GM12878 (cell line): ENCODE data around the gene DNAJB2. TPM values are rescaled to one million over a fixed set of nuclear protein-coding genes. Genes with fewer than 3 reads are reported as not detected.

Experiments
- CEBPB ChIP-seq, 2 experiments: fragments of 150-350 bp in 1 of 2; IDR thresholded peaks; 2 replicates each; pipeline ENCODE4 v1.6.1; 2012 to 2014; ENCODE audit warnings: low read depth in 2 of 2, low read length in 2 of 2, borderline replicate concordance in 1 of 2, inconsistent platforms in 1 of 2
- FOXK2 ChIP-seq: fragments of 450-650 bp; IDR thresholded peaks from 2 replicates; pipeline ENCODE4 v1.6.1; 2017; ENCODE audit warnings: mild to moderate bottlenecking, moderate library complexity
- JUNB ChIP-seq: IDR thresholded peaks from 2 replicates; pipeline ENCODE4 v1.6.1; 2016; ENCODE audit warnings: antibody characterized with exemption, mild to moderate bottlenecking
- MTA3 ChIP-seq: IDR thresholded peaks from 2 replicates; pipeline ENCODE4 v1.6.1; 2012; ENCODE audit warnings: low read length, inconsistent platforms, borderline replicate concordance
- MYC ChIP-seq: IDR thresholded peaks from 2 replicates; pipeline ENCODE4 v1.6.1; 2011; ENCODE audit warnings: mild to moderate bottlenecking, low read length, moderate library complexity, inconsistent platforms; ENCODE audit not compliant: insufficient read depth, insufficient replicate concordance, insufficient read length, severe bottlenecking
- NFIC ChIP-seq: IDR thresholded peaks from 2 replicates; pipeline ENCODE4 v1.6.1; 2012; ENCODE audit warnings: low read depth, mild to moderate bottlenecking, inconsistent platforms, low read length, moderate library complexity
- PAX5 ChIP-seq: IDR thresholded peaks from 2 replicates; pipeline ENCODE4 v1.6.1; 2011; ENCODE audit warnings: low read depth, low read length, borderline replicate concordance
- PKNOX1 ChIP-seq: fragments of 450-650 bp; IDR thresholded peaks from 2 replicates; pipeline ENCODE4 v1.6.1; 2016; ENCODE audit warnings: mild to moderate bottlenecking
- POLR2A ChIP-seq: IDR thresholded peaks from 2 replicates; pipeline ENCODE4 v1.6.1; 2011; ENCODE audit warnings: low read depth, mild to moderate bottlenecking, low read length
- RAD21 ChIP-seq: IDR thresholded peaks from 2 replicates; pipeline ENCODE4 v1.6.1; 2011; ENCODE audit warnings: mild to moderate bottlenecking, low read depth, low read length, moderate library complexity; ENCODE audit not compliant: insufficient read depth
- RAD51 ChIP-seq: fragments of 450-650 bp; IDR thresholded peaks from 2 replicates; pipeline ENCODE4 v1.6.1; 2016; ENCODE audit warnings: moderate library complexity, mild to moderate bottlenecking, inconsistent platforms
- RB1 ChIP-seq: fragments of 450-650 bp; formaldehyde crosslinking; IDR thresholded peaks from 2 replicates; pipeline ENCODE4 v1.6.1; 2017; ENCODE audit warnings: mild to moderate bottlenecking, borderline replicate concordance
- RBBP5 ChIP-seq: fragments of 200-600 bp; sonication (generic); conservative IDR thresholded peaks from 2 replicates; pipeline ENCODE4 v1.6.1; 2016
- REST ChIP-seq: IDR thresholded peaks from 2 replicates; pipeline ENCODE4 v1.6.1; 2012; ENCODE audit warnings: mild to moderate bottlenecking, low read depth, low read length
- SIX5 ChIP-seq: IDR thresholded peaks from 2 replicates; pipeline ENCODE4 v1.6.1; 2011; ENCODE audit warnings: mild to moderate bottlenecking, low read depth, low read length, moderate library complexity; ENCODE audit not compliant: severe bottlenecking
- SRF ChIP-seq, 2 experiments: IDR thresholded peaks; 2 replicates each; pipeline ENCODE4 v1.6.1; 2011; ENCODE audit warnings: low read depth in 2 of 2, low read length in 2 of 2, mild to moderate bottlenecking in 1 of 2, moderate library complexity in 1 of 2
- STAT3 ChIP-seq: IDR thresholded peaks from 2 replicates; pipeline ENCODE4 v1.6.1; 2011; ENCODE audit warnings: low read depth, low read length, improper control_type of control experiment
- SUZ12 ChIP-seq: fragments of 200-600 bp; sonication (generic); IDR thresholded peaks from one replicate; pipeline ENCODE4 v1.6.1; 2018; ENCODE audit warnings: antibody characterized with exemption, mild to moderate bottlenecking; ENCODE audit not compliant: unreplicated experiment
- TARDBP ChIP-seq: IDR thresholded peaks from 2 replicates; pipeline ENCODE4 v1.6.1; 2016; ENCODE audit warnings: borderline replicate concordance
- TCF3 ChIP-seq: IDR thresholded peaks from 2 replicates; pipeline ENCODE4 v1.6.1; 2012; ENCODE audit warnings: low read depth, mild to moderate bottlenecking, low read length, borderline replicate concordance; ENCODE audit not compliant: insufficient read depth
- ZNF207 ChIP-seq: fragments of 450-650 bp; IDR thresholded peaks from 2 replicates; pipeline ENCODE4 v1.6.1; 2014; ENCODE audit warnings: antibody characterized with exemption, mild to moderate bottlenecking, borderline replicate concordance
- polyA plus RNA-seq, 11 experiments: library from polyadenylated mRNA; depleted of rRNA in 4 of 11; unstranded in 6 of 11; stranded (reverse) in 5 of 11; fragments of >200 nt; fragmentation: Nextera tagmentation in 4 of 11; fragmentation: Illumina TruSeq in 1 of 11; extraction: Ambion mirVana in 4 of 11; extraction: Trizol in 1 of 11; gene quantifications; 1 replicate in 1 of 11; 2 replicates in 10 of 11; pipeline versions ENCODE4 v1.2.1 to v1.2.3, GENCODE V29; 2011 to 2016; ENCODE audit warnings: inconsistent platforms in 2 of 11, missing spikeins in 2 of 11, low read depth in 1 of 11
- total RNA-seq, 4 experiments: library from RNA; depleted of rRNA in 3 of 4; stranded (reverse); fragments of >200 nt in 3 of 4; fragmentation: Illumina TruSeq in 1 of 4; extraction: Trizol in 1 of 4; gene quantifications; 2 replicates each; pipeline versions ENCODE4 v1.2.1 to v1.2.3, GENCODE V29; 2013 to 2021
- TF ChIP-seq, protein P1 (sequence below): IDR thresholded peaks from 2 replicates; pipeline ENCODE4 v1.6.1; 2011; ENCODE audit warnings: low read depth, mild to moderate bottlenecking, low read length, moderate library complexity, borderline replicate concordance; ENCODE audit errors: extremely low read depth
- TF ChIP-seq, protein P2 (sequence below): fragments of 450-650 bp; formaldehyde crosslinking; IDR thresholded peaks from 2 replicates; pipeline ENCODE4 v1.4.0; 2022; ENCODE audit warnings: mild to moderate bottlenecking, moderate library complexity

The DNAJB2 gene
- total and polyA plus RNA-seq, 10 of the 15 experiments (the other 5 are each of a cell fraction or from before 2014, with no cell fraction given), result 0.26 to 36.5 (median 12.5) TPM

- TF ChIP-seq, protein P1, sequence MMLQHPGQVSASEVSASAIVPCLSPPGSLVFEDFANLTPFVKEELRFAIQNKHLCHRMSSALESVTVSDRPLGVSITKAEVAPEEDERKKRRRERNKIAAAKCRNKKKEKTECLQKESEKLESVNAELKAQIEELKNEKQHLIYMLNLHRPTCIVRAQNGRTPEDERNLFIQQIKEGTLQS, result no peak
- TF ChIP-seq RAD51 (no peak), RB1 (no peak), TARDBP (no peak), SUZ12 (no peak), RBBP5 (no peak), MYC (no peak), JUNB (no peak), CEBPB (IDR thresholded peaks at IDR 0.05; ENCODE audit: borderline replicate concordance in 1 of 2, low read depth in 2 of 2, low read length in 2 of 2) (no peak), PKNOX1 (peak; percentile 79), SRF (IDR thresholded peaks at IDR 0.05; ENCODE audit: low read depth in 2 of 2, low read length in 2 of 2) (no peak), RAD21 (no peak), TCF3 (peak; percentile 65; the same call in 1 of the 2 replicates), SIX5 (no peak), PAX5 (0 out of 2 replicates have a peak, but pooled peaks have one; percentile 29), MTA3 (no peak), ZNF207 (no peak; the same call in 1 of the 2 replicates), STAT3 (no peak), FOXK2 (peak; percentile 76), NFIC (no peak), REST (no peak), POLR2A (no peak; the same call in none of the 2 replicates)
- TF ChIP-seq, protein P2, sequence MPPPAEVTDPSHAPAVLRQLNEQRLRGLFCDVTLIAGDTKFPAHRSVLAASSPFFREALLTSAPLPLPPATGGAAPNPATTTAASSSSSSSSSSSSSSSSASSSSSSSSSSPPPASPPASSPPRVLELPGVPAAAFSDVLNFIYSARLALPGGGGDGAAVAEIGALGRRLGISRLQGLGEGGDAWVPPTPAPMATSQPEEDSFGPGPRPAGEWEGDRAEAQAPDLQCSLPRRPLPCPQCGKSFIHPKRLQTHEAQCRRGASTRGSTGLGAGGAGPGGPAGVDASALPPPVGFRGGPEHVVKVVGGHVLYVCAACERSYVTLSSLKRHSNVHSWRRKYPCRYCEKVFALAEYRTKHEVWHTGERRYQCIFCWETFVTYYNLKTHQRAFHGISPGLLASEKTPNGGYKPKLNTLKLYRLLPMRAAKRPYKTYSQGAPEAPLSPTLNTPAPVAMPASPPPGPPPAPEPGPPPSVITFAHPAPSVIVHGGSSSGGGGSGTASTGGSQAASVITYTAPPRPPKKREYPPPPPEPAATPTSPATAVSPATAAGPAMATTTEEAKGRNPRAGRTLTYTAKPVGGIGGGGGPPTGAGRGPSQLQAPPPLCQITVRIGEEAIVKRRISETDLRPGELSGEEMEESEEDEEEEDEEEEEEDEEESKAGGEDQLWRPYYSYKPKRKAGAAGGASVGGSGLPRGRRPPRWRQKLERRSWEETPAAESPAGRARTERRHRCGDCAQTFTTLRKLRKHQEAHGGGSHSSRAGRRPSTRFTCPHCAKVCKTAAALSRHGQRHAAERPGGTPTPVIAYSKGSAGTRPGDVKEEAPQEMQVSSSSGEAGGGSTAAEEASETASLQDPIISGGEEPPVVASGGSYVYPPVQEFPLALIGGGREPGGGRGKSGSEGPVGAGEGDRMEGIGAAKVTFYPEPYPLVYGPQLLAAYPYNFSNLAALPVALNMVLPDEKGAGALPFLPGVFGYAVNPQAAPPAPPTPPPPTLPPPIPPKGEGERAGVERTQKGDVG (CRISPR knock-in tag), result no peak
Measured at GRCh38 chr2:219249203-219249980, 29.8 kb upstream of the DNAJB2 start (continued).
